WTC11 (cell line): ENCODE measurements around the gene VRTN. TPM values are rescaled to one million over a fixed set of nuclear protein-coding genes. Genes with fewer than 3 reads are reported as not detected.
A peak's percentile ranks its signal among the peaks of the same experiment; 100 is the strongest.

ENCODE experiments used
- ATAC-seq: fragments of 200-7000 bp; cut with Tn5 transposase; 2 replicates; pipeline ENCODE4 v1.10.0; 2021; ENCODE audit warnings: mild to moderate bottlenecking, moderate library complexity
- Bru-seq: library from RNA; stranded (reverse); fragments of 400-500 nt; gene quantifications from one replicate; lab custom pipeline; 2021; lab: Mats Ljungman, UMichigan
- CTCF ChIA-PET: fragments of 300-600 bp; sonication (Branson Sonifier 250); formaldehyde crosslinking; loops from one replicate; lab custom pipeline; 2021; ENCODE audit warnings: antibody characterized with exemption; lab: Charles Lee
- POLR2A ChIA-PET: fragments of 350-600 bp; sonication (Branson Sonifier 250); formaldehyde crosslinking; loops from one replicate; lab custom pipeline; 2021; ENCODE audit warnings: antibody characterized with exemption; lab: Charles Lee
- DNase-seq: peaks from one replicate; pipeline ENCODE4 v3.0.0; 2021; ENCODE audit warnings: low spot score
- H3K27ac Mint-ChIP-seq: 2 replicates; pipeline ENCODE4 v1.8.0; 2021; ENCODE audit warnings: mixed read lengths
- H3K27me3 Mint-ChIP-seq: 2 replicates; pipeline ENCODE4 v1.8.0; 2021; ENCODE audit warnings: low read depth, mild to moderate bottlenecking, moderate library complexity, mixed read lengths
- H3K36me3 Mint-ChIP-seq: 2 replicates; pipeline ENCODE4 v1.8.0; 2021; ENCODE audit warnings: mixed read lengths
- H3K4me1 Mint-ChIP-seq: 2 replicates; pipeline ENCODE4 v1.8.0; 2022; ENCODE audit warnings: mixed read lengths
- H3K4me3 Mint-ChIP-seq: 2 replicates; pipeline ENCODE4 v1.8.0; 2021; ENCODE audit warnings: mild to moderate bottlenecking, moderate library complexity, mixed read lengths
- H3K9me3 Mint-ChIP-seq: 2 replicates; pipeline ENCODE4 v1.8.0; 2021; ENCODE audit warnings: mixed read lengths
- ATF2 ChIP-seq: sonication (generic); formaldehyde crosslinking; IDR thresholded peaks from 2 replicates; pipeline ENCODE4 v1.8.1; 2022; ENCODE audit warnings: low read depth, missing genetic modification reagents, borderline replicate concordance
- ESRRA ChIP-seq: sonication (generic); formaldehyde crosslinking; IDR thresholded peaks from 2 replicates; pipeline ENCODE4 v1.8.1; 2022; ENCODE audit warnings: mild to moderate bottlenecking, missing genetic modification reagents, borderline replicate concordance
- FOXJ3 ChIP-seq: sonication (generic); formaldehyde crosslinking; IDR thresholded peaks from 2 replicates; pipeline ENCODE4 v1.9.0; 2021; ENCODE audit warnings: missing genetic modification reagents, mild to moderate bottlenecking, borderline replicate concordance
- GABPB1 ChIP-seq: sonication (generic); formaldehyde crosslinking; IDR thresholded peaks from 2 replicates; pipeline ENCODE4 v1.8.1; 2023; ENCODE audit warnings: mild to moderate bottlenecking, missing genetic modification reagents
- MYBL2 ChIP-seq: sonication (generic); formaldehyde crosslinking; IDR thresholded peaks from 2 replicates; pipeline ENCODE4 v1.8.1; 2023; ENCODE audit warnings: mild to moderate bottlenecking, moderate library complexity, missing genetic modification reagents
- NFATC4 ChIP-seq: fragments of 250-450 bp; sonication (Bioruptor Pico); IDR thresholded peaks from 2 replicates; pipeline ENCODE4 v1.9.0; 2021; ENCODE audit warnings: mild to moderate bottlenecking
- NR2C2 ChIP-seq: sonication (generic); formaldehyde crosslinking; IDR thresholded peaks from 2 replicates; pipeline ENCODE4 v1.8.0; 2022; ENCODE audit warnings: mild to moderate bottlenecking, missing genetic modification reagents
- OVOL2 ChIP-seq: fragments of 250-450 bp; sonication (Bioruptor Pico); IDR thresholded peaks from 2 replicates; pipeline ENCODE4 v1.9.0; 2021; ENCODE audit warnings: mild to moderate bottlenecking, borderline replicate concordance
- RELA ChIP-seq: sonication (generic); formaldehyde crosslinking; IDR thresholded peaks from 2 replicates; pipeline ENCODE4 v1.8.1; 2022; ENCODE audit warnings: missing genetic modification reagents, mild to moderate bottlenecking, borderline replicate concordance
- RORB ChIP-seq: fragments of 250-450 bp; sonication (Bioruptor Pico); IDR thresholded peaks from 2 replicates; pipeline ENCODE4 v1.9.0; 2021; ENCODE audit warnings: mild to moderate bottlenecking
- SMAD4 ChIP-seq: sonication (generic); formaldehyde crosslinking; IDR thresholded peaks from 2 replicates; pipeline ENCODE4 v1.8.0; 2022; ENCODE audit warnings: mild to moderate bottlenecking, missing genetic modification reagents
- ZBTB21 ChIP-seq: sonication (generic); formaldehyde crosslinking; IDR thresholded peaks from 2 replicates; pipeline ENCODE4 v1.8.1; 2023; ENCODE audit warnings: mild to moderate bottlenecking, missing genetic modification reagents, borderline replicate concordance
- ZNF317 ChIP-seq: sonication (generic); formaldehyde crosslinking; IDR thresholded peaks from 2 replicates; pipeline ENCODE4 v1.8.1; 2023; ENCODE audit warnings: low read depth, mild to moderate bottlenecking, moderate library complexity, missing genetic modification reagents, borderline replicate concordance
- long read RNA-seq, 3 experiments: library from RNA in 1 of 3; library from capped mRNA in 1 of 3; library from polyadenylated mRNA in 1 of 3; unstranded in 2 of 3; stranded (forward) in 1 of 3; transcript quantifications; one replicate each; pipeline ENCODE4 v2.0.0, GENCODE V29; 2021
- total RNA-seq: library from RNA; stranded (reverse); gene quantifications from 3 replicates; pipeline ENCODE4 v1.2.3, GENCODE V29; 2021
- TF ChIP-seq, protein P1 (sequence below): sonication (generic); formaldehyde crosslinking; IDR thresholded peaks from 2 replicates; pipeline ENCODE4 v1.8.0; 2022; ENCODE audit warnings: missing genetic modification reagents
- TF ChIP-seq, protein P2 (sequence below): fragments of 250-450 bp; sonication (Bioruptor Pico); IDR thresholded peaks from 2 replicates; pipeline ENCODE4 v1.9.0; 2021; ENCODE audit warnings: moderate library complexity, mild to moderate bottlenecking, inconsistent platforms, borderline replicate concordance
- TF ChIP-seq, protein P3 (sequence below): sonication (generic); formaldehyde crosslinking; IDR thresholded peaks from 2 replicates; pipeline ENCODE4 v1.8.1; 2022; ENCODE audit warnings: mild to moderate bottlenecking, missing genetic modification reagents, moderate library complexity, borderline replicate concordance
- TF ChIP-seq, protein P4 (sequence below): sonication (generic); formaldehyde crosslinking; IDR thresholded peaks from 2 replicates; pipeline ENCODE4 v1.8.1; 2022; ENCODE audit warnings: missing genetic modification reagents, borderline replicate concordance
- TF ChIP-seq, protein P5 (sequence below): sonication (generic); formaldehyde crosslinking; IDR thresholded peaks from 2 replicates; pipeline ENCODE4 v1.8.0; 2023; ENCODE audit warnings: missing genetic modification reagents, mild to moderate bottlenecking, borderline replicate concordance
- TF ChIP-seq, protein P6 (sequence below): sonication (generic); formaldehyde crosslinking; IDR thresholded peaks from 2 replicates; pipeline ENCODE4 v1.8.1; 2023; ENCODE audit warnings: mild to moderate bottlenecking, missing genetic modification reagents, moderate library complexity

The VRTN gene
- total RNA-seq: 106 to 130 TPM (median 128 TPM) in 3 replicates
- percentile 97 among the genes with signal in this experiment for Bru-seq, nascent RNA
- long read RNA-seq, experiment 1, transcript VRTN-201 (2 exons, 3,466 nt): major isoform, 681 of 766 reads
- long read RNA-seq, experiment 1, partial matches to known transcripts: 73 of 766 reads
- long read RNA-seq, experiment 1, other reads (novel, unspliced or antisense): 12 of 766 reads
- long read RNA-seq, experiment 2, transcript VRTN-201 (2 exons, 3,466 nt): major isoform, 68 of 181 reads
- long read RNA-seq, experiment 2, partial matches to known transcripts: 1 of 181 reads
- long read RNA-seq, experiment 2, other reads (novel, unspliced or antisense): 112 of 181 reads
- long read RNA-seq, experiment 3, transcript VRTN-201 (2 exons, 3,466 nt): major isoform, 35 of 51 reads
- long read RNA-seq, experiment 3, partial matches to known transcripts: 15 of 51 reads
- long read RNA-seq, experiment 3, other reads (novel, unspliced or antisense): 1 of 51 reads

- peak; percentile 59 for ATAC-seq
- ChIA-PET POLR2A (interaction anchor here (0.7 to 2.3 kb wide), 11 partner anchors 9 to 1205 kb away, joined by 3 to 59 read pairs (median 5); partner anchors contain the start of genes ABCD4, ISCA2 and NPC2), CTCF (interaction anchor here (0.6 to 5.0 kb wide), 14 partner anchors 9 to 655 kb away, joined by 3 to 32 read pairs (median 6); partner anchors contain the start of genes ABCD4, ISCA2 and NPC2)
- Mint-ChIP-seq H3K27me3 (no peaks in the 10 kb centered on the region), H3K4me3 (peak within 1 kb of the TSS; percentile 93), H3K36me3 (peaks cover 23% of the 10 kb centered on the region), H3K9me3 (no peaks in the 10 kb centered on the region), H3K4me1 (peaks cover 47% of the 10 kb centered on the region), H3K27ac (peak within 1 kb of the TSS; percentile 95)
- peak; percentile 39 for DNase-seq
- TF ChIP-seq NR2C2: no peak
- TF ChIP-seq ZBTB21 (CRISPR knock-in tag): no peak
- no peak for TF ChIP-seq OVOL2 (CRISPR knock-in tag)
- TF ChIP-seq ZNF317 (CRISPR knock-in tag): no peak
- TF ChIP-seq, protein P1, sequence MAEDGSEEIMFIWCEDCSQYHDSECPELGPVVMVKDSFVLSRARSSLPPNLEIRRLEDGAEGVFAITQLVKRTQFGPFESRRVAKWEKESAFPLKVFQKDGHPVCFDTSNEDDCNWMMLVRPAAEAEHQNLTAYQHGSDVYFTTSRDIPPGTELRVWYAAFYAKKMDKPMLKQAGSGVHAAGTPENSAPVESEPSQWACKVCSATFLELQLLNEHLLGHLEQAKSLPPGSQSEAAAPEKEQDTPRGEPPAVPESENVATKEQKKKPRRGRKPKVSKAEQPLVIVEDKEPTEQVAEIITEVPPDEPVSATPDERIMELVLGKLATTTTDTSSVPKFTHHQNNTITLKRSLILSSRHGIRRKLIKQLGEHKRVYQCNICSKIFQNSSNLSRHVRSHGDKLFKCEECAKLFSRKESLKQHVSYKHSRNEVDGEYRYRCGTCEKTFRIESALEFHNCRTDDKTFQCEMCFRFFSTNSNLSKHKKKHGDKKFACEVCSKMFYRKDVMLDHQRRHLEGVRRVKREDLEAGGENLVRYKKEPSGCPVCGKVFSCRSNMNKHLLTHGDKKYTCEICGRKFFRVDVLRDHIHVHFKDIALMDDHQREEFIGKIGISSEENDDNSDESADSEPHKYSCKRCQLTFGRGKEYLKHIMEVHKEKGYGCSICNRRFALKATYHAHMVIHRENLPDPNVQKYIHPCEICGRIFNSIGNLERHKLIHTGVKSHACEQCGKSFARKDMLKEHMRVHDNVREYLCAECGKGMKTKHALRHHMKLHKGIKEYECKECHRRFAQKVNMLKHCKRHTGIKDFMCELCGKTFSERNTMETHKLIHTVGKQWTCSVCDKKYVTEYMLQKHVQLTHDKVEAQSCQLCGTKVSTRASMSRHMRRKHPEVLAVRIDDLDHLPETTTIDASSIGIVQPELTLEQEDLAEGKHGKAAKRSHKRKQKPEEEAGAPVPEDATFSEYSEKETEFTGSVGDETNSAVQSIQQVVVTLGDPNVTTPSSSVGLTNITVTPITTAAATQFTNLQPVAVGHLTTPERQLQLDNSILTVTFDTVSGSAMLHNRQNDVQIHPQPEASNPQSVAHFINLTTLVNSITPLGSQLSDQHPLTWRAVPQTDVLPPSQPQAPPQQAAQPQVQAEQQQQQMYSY (CRISPR knock-in tag): no peak
- no peak for TF ChIP-seq GABPB1 (CRISPR knock-in tag)
- TF ChIP-seq NFATC4 (CRISPR knock-in tag): no peak
- no peak for TF ChIP-seq RORB
- TF ChIP-seq, protein P2, sequence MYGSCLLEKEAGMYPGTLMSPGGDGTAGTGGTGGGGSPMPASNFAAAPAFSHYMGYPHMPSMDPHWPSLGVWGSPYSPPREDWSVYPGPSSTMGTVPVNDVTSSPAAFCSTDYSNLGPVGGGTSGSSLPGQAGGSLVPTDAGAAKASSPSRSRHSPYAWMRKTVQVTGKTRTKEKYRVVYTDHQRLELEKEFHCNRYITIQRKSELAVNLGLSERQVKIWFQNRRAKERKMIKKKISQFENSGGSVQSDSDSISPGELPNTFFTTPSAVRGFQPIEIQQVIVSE (CRISPR knock-in tag): no peak
- no peak for TF ChIP-seq SMAD4
- TF ChIP-seq, protein P3, sequence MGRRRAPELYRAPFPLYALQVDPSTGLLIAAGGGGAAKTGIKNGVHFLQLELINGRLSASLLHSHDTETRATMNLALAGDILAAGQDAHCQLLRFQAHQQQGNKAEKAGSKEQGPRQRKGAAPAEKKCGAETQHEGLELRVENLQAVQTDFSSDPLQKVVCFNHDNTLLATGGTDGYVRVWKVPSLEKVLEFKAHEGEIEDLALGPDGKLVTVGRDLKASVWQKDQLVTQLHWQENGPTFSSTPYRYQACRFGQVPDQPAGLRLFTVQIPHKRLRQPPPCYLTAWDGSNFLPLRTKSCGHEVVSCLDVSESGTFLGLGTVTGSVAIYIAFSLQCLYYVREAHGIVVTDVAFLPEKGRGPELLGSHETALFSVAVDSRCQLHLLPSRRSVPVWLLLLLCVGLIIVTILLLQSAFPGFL: no peak
- TF ChIP-seq RELA (CRISPR knock-in tag): no peak
- no peak for TF ChIP-seq MYBL2 (CRISPR knock-in tag)
- TF ChIP-seq ATF2: no peak
- TF ChIP-seq, protein P4, sequence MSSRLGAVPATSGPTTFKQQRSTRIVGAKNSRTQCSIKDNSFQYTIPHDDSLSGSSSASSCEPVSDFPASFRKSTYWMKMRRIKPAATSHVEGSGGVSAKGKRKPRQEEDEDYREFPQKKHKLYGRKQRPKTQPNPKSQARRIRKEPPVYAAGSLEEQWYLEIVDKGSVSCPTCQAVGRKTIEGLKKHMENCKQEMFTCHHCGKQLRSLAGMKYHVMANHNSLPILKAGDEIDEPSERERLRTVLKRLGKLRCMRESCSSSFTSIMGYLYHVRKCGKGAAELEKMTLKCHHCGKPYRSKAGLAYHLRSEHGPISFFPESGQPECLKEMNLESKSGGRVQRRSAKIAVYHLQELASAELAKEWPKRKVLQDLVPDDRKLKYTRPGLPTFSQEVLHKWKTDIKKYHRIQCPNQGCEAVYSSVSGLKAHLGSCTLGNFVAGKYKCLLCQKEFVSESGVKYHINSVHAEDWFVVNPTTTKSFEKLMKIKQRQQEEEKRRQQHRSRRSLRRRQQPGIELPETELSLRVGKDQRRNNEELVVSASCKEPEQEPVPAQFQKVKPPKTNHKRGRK: no peak
- TF ChIP-seq ESRRA (CRISPR knock-in tag): no peak
- no peak for TF ChIP-seq FOXJ3 (CRISPR knock-in tag)
- TF ChIP-seq, protein P5, sequence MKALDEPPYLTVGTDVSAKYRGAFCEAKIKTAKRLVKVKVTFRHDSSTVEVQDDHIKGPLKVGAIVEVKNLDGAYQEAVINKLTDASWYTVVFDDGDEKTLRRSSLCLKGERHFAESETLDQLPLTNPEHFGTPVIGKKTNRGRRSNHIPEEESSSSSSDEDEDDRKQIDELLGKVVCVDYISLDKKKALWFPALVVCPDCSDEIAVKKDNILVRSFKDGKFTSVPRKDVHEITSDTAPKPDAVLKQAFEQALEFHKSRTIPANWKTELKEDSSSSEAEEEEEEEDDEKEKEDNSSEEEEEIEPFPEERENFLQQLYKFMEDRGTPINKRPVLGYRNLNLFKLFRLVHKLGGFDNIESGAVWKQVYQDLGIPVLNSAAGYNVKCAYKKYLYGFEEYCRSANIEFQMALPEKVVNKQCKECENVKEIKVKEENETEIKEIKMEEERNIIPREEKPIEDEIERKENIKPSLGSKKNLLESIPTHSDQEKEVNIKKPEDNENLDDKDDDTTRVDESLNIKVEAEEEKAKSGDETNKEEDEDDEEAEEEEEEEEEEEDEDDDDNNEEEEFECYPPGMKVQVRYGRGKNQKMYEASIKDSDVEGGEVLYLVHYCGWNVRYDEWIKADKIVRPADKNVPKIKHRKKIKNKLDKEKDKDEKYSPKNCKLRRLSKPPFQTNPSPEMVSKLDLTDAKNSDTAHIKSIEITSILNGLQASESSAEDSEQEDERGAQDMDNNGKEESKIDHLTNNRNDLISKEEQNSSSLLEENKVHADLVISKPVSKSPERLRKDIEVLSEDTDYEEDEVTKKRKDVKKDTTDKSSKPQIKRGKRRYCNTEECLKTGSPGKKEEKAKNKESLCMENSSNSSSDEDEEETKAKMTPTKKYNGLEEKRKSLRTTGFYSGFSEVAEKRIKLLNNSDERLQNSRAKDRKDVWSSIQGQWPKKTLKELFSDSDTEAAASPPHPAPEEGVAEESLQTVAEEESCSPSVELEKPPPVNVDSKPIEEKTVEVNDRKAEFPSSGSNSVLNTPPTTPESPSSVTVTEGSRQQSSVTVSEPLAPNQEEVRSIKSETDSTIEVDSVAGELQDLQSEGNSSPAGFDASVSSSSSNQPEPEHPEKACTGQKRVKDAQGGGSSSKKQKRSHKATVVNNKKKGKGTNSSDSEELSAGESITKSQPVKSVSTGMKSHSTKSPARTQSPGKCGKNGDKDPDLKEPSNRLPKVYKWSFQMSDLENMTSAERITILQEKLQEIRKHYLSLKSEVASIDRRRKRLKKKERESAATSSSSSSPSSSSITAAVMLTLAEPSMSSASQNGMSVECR: no peak
- TF ChIP-seq, protein P6, sequence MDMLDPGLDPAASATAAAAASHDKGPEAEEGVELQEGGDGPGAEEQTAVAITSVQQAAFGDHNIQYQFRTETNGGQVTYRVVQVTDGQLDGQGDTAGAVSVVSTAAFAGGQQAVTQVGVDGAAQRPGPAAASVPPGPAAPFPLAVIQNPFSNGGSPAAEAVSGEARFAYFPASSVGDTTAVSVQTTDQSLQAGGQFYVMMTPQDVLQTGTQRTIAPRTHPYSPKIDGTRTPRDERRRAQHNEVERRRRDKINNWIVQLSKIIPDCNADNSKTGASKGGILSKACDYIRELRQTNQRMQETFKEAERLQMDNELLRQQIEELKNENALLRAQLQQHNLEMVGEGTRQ (CRISPR knock-in tag): no peak
These were observed at the start of gene VRTN for GRCh38 chr14:74348241-74348734. Gene VRTN (plus strand): TSS chr14:74348471. CDS start chr14:74356784, 8,313 bp downstream.
